ENCODE results near the gene TTLL3.
"Not testable (repeated sequence)": the region's sequence is repeated elsewhere in the genome, so short reads cannot be mapped to it uniquely, and the experiment has no call there.

Gene TTLL3, protein sequence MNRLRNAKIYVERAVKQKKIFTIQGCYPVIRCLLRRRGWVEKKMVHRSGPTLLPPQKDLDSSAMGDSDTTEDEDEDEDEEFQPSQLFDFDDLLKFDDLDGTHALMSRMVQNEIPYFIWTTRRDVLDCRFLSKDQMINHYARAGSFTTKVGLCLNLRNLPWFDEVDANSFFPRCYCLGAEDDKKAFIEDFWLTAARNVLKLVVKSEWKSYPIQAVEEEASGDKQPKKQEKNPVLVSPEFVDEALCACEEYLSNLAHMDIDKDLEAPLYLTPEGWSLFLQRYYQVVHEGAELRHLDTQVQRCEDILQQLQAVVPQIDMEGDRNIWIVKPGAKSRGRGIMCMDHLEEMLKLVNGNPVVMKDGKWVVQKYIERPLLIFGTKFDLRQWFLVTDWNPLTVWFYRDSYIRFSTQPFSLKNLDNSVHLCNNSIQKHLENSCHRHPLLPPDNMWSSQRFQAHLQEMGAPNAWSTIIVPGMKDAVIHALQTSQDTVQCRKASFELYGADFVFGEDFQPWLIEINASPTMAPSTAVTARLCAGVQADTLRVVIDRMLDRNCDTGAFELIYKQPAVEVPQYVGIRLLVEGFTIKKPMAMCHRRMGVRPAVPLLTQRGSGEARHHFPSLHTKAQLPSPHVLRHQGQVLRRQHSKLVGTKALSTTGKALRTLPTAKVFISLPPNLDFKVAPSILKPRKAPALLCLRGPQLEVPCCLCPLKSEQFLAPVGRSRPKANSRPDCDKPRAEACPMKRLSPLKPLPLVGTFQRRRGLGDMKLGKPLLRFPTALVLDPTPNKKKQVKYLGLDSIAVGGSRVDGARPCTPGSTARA

DNA sequence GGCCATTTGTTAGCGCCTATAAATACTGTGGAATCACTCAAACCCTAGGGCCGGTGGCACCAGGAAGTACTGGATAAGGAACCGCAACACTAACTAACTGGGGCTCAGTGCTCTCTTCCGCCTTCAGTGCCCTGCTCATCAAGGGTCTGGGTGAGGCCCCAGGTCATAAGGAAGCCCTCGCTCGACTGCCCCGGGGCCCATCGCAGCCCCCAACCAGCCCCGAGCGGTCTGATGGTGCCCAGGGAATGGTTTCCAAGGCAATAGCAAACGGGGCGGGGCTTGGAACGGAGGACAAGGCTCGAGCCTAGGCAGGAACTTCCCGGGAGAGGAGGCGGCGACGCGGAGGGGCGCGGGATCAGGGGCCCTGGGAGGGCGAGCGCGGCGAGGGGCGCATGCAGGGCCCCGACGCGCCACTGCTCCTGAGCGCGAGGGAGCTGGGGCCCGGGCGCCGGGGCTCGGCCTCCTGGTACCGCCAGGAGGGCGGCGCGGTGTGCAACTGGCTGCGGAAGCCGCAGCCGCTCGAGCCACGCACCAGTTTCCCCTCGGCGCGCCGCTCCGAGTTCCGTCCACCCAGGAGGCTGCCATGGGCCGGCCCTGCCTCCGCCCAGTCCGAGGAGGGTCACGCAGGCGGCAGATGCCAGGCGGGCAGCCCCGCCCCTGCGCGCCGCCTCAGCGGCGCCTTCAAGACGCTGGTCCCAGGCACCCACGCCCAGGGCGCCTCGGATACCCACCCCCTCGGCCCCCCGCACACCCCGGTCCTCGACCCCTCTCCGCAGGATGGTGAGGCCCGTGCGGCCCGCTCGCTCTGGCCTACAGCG is at the start of gene TTLL3:
Gene TTLL3 (plus strand): TSS at position 648 of the 818 bp plus-strand sequence. CDS start 400 bp downstream, outside the sequence.
- DNase-seq: peak; percentile 48

DNA sequence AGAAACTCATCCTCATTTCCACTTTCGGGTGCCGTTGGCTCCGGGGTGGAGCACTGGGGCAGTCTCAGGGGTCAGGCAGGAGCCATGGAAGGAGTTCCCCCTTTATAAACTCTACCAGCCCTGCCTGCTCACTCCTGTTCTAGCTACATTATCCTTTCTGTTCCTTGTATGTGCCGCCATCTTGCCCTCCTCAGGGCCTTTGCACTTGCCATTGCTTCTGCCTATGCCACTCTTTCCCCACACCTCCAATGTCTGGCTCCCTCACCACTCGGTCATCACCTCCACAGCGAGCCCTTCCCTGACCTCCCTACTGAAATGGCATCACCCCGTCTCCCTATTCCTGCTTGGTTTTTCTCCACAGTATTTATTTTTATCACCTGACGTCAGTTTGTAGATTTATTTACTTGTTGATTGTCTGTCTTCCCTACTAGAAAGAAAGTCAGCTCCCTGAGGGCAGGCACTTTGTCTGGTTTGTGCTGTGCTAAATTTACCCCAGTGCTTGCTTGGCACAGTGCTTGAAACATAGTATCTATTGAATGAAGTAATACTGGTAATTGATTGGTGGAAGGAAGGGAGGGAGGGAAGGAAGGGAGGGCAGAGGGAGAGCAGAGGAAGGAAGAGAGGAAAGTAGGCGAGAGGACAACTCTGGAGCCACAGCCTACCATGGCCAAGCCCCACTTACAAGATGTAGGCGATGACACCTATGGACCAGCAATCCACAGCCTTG is 49.1 kb upstream of the TTLL3 start:
- DNase-seq: no peak

- DNase-seq: no peak
Observed at GRCh38 chr3:9761919-9762318, 48.1 kb upstream of the TTLL3 start.

DNA sequence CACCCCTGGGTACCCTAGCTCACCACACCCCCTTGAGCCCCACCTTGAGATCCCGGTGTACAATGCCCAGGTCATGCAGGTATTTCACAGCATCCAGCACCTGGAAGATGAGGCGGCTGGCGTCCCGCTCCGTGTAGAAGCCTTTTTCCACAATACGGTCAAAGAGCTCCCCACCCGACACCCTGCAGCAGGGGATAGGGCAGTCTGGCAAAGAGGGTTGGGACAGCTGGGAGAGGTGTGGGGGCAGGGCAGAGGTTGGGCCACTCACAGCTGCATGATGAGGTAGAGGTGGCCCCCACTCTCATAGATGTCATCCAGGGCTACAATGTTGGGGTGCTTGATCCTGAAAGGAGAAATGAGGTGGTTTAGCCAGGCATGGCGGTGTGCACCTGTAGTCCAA is 47.2 kb upstream of the TTLL3 start:
- DNase-seq: no peak

GRCh38 chr3:9765865-9766264 is 44.2 kb upstream of the TTLL3 start:
- no peak for DNase-seq

GRCh38 chr3:9767418-9767817 is 42.6 kb upstream of the TTLL3 start:
- no peak for DNase-seq

- DNase-seq: no peak
Observed at GRCh38 chr3:9768141-9768775, 41.8 kb upstream of the TTLL3 start.

GRCh38 chr3:9769012-9769411 is 41.0 kb upstream of the TTLL3 start:
- no peak for DNase-seq

DNA sequence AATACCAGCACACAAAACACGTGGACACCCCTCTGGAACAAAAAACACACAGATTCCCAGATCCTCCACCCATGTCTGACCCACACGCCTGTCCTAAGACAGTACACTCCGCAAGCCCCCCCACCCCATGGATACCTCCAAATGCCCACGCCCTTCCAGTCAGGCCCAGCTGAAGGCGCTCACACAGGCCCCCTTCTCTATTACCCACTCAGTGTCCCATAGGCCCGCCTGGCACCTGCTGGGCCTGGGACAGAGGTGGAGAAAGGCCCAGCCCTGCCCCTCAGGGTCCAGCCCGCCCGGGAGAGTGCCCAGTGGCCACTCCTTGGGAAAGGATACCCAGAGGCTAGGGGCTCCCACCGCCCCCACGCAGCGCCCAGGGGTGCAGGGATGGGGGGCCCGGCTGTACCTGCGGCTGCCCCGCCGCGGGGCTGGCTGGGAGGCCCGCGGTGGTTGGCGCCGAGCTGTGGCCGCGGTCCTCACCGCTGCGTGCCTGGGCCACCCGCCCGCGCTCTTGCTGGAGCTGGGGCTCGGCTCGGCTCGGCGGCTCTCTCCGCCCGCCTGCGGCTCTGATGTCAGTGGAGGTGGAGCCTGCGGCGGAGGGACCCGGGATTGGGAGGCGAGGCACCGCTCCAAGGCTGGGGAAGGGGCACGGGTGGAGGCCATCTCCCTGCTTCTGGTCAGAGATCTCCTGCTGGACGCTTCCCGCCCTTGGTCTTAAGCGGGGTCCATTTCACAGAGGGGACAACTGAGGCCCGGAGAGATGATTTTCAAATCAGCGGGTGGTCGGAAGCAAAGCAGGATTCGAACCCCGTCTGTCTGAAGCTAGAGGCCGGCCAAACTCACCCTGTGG is 40.4 kb upstream of the TTLL3 start, which contains the start of gene CAMK1:
Gene CAMK1 (minus strand): TSS at position 522 of the 850 bp plus-strand sequence. CDS start 2,198 bp downstream, outside the sequence.
- peak; percentile 71 for DNase-seq

- no peak for DNase-seq
Observed at GRCh38 chr3:9770276-9770812, 39.7 kb upstream of the TTLL3 start.

DNA sequence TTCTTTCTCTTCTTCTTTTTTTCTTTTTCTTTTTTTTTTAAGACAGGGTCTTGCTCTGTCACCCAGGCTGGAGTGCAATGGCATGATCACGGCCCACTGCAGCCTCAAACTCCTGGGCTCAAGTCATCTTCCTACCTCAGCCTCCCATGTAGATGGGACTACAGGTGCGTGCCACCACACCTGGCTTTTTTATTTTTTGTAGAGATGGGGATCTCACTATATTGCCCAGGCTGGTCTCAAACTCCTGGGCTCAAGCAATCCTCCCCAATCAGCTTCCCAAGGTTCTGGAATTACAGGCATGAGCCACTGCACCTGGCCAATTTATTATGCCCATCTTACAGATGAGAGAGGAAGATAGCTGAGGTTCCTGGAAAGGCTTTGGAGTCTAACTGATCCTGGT is 39.1 kb upstream of the TTLL3 start:
- DNase-seq: not testable (repeated sequence)

DNA sequence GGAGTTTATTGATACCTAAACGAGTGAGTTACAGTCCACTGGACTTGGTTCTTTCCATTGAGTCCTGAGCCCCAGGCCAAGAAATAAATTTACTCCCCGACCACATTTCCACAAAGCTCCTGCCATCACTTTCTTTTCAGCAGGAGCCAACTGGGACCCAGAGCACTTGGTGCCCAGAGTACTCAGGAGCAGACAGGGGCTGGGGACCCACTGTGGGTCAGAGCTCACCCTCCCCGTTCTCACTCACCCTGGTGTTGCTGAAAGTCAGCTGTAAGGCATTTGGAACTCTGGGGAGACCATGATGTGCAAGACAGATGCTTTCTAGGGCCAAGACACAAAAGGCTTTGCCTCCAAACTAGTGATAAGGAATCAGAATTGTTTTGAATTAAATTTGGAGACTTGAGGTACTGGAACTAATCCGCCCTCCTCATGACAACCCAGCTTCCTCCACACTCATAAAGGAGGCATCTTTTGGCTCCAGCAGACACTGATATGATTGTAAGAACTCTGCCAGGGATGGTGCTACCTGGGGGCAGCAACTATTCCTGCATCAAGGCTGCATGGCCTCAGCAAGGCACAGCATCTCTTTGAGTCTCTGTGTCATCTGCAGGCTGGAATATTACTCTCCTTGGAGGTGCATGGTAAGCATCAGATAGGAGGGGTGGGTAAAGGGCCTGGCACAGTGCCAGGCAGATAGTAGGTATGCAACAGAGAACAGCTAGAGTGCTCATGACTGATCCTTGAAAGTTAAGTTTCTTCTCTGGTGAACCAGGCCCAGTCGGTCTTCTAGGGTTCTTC is 33.0 kb upstream of the TTLL3 start:
- no peak for DNase-seq

GRCh38 chr3:9777694-9778021 is 32.4 kb upstream of the TTLL3 start:
- DNase-seq: no peak

GRCh38 chr3:9778143-9779074 is 31.7 kb upstream of the TTLL3 start:
- DNase-seq: peak; percentile 76

DNA sequence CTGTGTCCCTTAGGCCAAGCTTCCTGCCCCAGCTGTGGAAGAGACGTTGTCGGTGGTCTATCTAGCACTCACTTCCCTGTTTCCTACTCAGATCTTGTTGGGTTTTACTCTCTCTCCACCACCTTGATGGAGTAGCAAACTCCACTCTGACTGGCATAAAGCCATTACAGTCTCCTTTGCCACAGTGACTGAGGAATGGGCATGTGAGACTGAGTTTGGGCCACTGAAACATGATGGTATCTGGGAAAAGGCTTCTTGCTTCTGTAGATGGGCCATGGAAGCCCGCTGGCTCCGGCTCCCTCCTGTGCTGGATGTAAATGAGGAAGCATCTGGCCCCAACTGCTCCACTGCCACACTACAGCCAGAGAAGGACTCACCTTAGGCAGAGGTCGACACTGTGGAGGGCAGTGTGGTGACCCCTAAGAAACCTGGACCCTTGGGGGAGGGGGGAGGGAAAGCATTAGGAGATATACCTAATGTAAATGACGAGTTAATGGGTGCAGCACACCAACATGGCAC is 30.9 kb upstream of the TTLL3 start:
- no peak for DNase-seq

GRCh38 chr3:9779721-9780457 is 30.2 kb upstream of the TTLL3 start:
- DNase-seq: peak; percentile 31

DNA sequence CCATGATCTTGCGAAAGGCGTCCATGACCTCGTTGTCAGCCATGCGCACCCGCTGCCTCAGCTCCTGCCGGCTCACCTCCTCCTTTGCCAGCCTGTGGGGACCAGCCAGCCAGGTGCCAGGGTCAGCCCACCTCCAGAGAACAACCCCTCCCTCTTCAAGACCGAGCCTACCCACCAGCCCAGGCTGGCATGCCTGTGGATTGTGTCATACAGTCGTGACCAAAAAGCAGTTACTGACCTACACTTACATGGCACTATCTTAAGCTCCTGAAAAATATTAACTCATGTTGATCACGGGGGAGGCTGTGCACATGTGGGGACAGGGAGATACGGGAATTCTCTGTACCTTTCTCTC is 29.6 kb upstream of the TTLL3 start:
- DNase-seq: no peak

GRCh38 chr3:9780910-9781309 is 29.2 kb upstream of the TTLL3 start:
- DNase-seq: no peak

Measured in activated naive CD4-positive, alpha-beta T cell treated with Interleukin-2 at 50 U/mL for 16 hours (primary cell).